ENCODE measurements around the gene DGKQ.
A peak's percentile ranks its signal among the peaks of the same experiment; 100 is the strongest.

DGKQ gene

GRCh38 chr4:1012034-1012739 is 38.8 kb upstream of the DGKQ start:
- no peak for ATAC-seq
- TF ChIP-seq TOX (CRISPR knock-in tag; IDR thresholded peaks at IDR 0.05; ENCODE audit: borderline replicate concordance) (no peak), PATZ1 (CRISPR knock-in tag; IDR thresholded peaks at IDR 0.05; ENCODE audit: borderline replicate concordance) (peak; percentile 55; the same call in 1 of the 2 replicates)

GRCh38 chr4:1011666-1012033 is 38.3 kb upstream of the DGKQ start:
- TF ChIP-seq PPARA (CRISPR knock-in tag; IDR thresholded peaks at IDR 0.05; ENCODE audit: borderline replicate concordance) (no peak), TCF4 (CRISPR knock-in tag; IDR thresholded peaks at IDR 0.05; ENCODE audit: borderline replicate concordance) (no peak), ESRRG (CRISPR knock-in tag; IDR thresholded peaks at IDR 0.05) (no peak), ZFP3 (CRISPR knock-in tag; IDR thresholded peaks at IDR 0.05) (no peak), ARNTL (CRISPR knock-in tag; IDR thresholded peaks at IDR 0.05; ENCODE audit: borderline replicate concordance, low read depth) (no peak), CSDC2 (CRISPR knock-in tag; IDR thresholded peaks at IDR 0.05) (no peak), ZC3H10 (CRISPR knock-in tag; IDR thresholded peaks at IDR 0.05) (no peak), ZNF70 (CRISPR knock-in tag; IDR thresholded peaks at IDR 0.05) (no peak), BACH2 (CRISPR knock-in tag; IDR thresholded peaks at IDR 0.05; ENCODE audit: borderline replicate concordance) (no peak), PATZ1 (CRISPR knock-in tag; IDR thresholded peaks at IDR 0.05; ENCODE audit: borderline replicate concordance) (no peak), ZNF565 (CRISPR knock-in tag; conservative IDR thresholded peaks at IDR 0.05; ENCODE audit: low read depth) (no peak), ISL1 (CRISPR knock-in tag; IDR thresholded peaks at IDR 0.05) (no peak)
- TF ChIP-seq, protein P1, sequence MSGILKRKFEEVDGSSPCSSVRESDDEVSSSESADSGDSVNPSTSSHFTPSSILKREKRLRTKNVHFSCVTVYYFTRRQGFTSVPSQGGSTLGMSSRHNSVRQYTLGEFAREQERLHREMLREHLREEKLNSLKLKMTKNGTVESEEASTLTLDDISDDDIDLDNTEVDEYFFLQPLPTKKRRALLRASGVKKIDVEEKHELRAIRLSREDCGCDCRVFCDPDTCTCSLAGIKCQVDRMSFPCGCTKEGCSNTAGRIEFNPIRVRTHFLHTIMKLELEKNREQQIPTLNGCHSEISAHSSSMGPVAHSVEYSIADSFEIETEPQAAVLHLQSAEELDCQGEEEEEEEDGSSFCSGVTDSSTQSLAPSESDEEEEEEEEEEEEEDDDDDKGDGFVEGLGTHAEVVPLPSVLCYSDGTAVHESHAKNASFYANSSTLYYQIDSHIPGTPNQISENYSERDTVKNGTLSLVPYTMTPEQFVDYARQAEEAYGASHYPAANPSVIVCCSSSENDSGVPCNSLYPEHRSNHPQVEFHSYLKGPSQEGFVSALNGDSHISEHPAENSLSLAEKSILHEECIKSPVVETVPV (CRISPR knock-in tag; IDR thresholded peaks at IDR 0.05) = no peak
- ATAC-seq = no peak

- TF ChIP-seq TOX (CRISPR knock-in tag; IDR thresholded peaks at IDR 0.05; ENCODE audit: borderline replicate concordance) (no peak), ZC3H10 (CRISPR knock-in tag; IDR thresholded peaks at IDR 0.05) (no peak), BACH2 (CRISPR knock-in tag; IDR thresholded peaks at IDR 0.05; ENCODE audit: borderline replicate concordance) (no peak), PATZ1 (CRISPR knock-in tag; IDR thresholded peaks at IDR 0.05; ENCODE audit: borderline replicate concordance) (no peak), ZNF70 (CRISPR knock-in tag; IDR thresholded peaks at IDR 0.05) (no peak), ISL1 (CRISPR knock-in tag; IDR thresholded peaks at IDR 0.05) (no peak), POU6F1 (CRISPR knock-in tag; IDR thresholded peaks at IDR 0.05; ENCODE audit: borderline replicate concordance, low read depth) (no peak), RARB (CRISPR knock-in tag; IDR thresholded peaks at IDR 0.05) (no peak)
- peak; percentile 51 for ATAC-seq
These were observed 37.8 kb upstream of the DGKQ start, which contains the start of gene FGFRL1 for GRCh38 chr4:1011022-1011665. Gene FGFRL1, plus strand, starts transcription at chr4:1011626. Its CDS starts 860 bp downstream, at chr4:1012486.
